Measurements from ENCODE around the gene C5orf47. TPM values are rescaled to one million over a fixed set of nuclear protein-coding genes. Genes with fewer than 3 reads are reported as not detected.

The C5orf47 gene
- total and polyA plus RNA-seq, 4 donors = 0.06 to 0.10 (median 0.09) TPM; not detected in 1

GRCh38 chr5:174052636-174053035, 63.7 kb downstream of the C5orf47 start:
- H3K4me3 ChIP-seq = no peak overlapping the region
- no peak overlapping the region for H3K27ac ChIP-seq (ENCODE audit: low read depth in 1 of 2, low read length in 1 of 2)
- DNase-seq = no peak
- no peak overlapping the region for H3K9ac ChIP-seq (ENCODE audit: insufficient read depth in 1 of 2, low read length in 2 of 2)
- 82 to 84% methylated on average over 5 of the region's 5 CpGs for WGBS, 2 donors
- no peaks in the 10 kb centered on the region for H3K4me1 ChIP-seq (ENCODE audit: control insufficient read depth in 5 of 5, insufficient read depth in 5 of 5, low read length in 5 of 5)
- TF ChIP-seq CTCF (IDR thresholded peaks at IDR 0.05; ENCODE audit: control extremely low read depth, extremely low read depth) = no peak
- no peak for ATAC-seq (ENCODE audit: insufficient read depth, low FRiP score)
- H3K27me3 ChIP-seq (ENCODE audit: control insufficient read depth in 3 of 3, insufficient read depth in 3 of 3, low read length in 2 of 3) = no peaks in the 10 kb centered on the region
- H3K9me3 ChIP-seq (ENCODE audit: control insufficient read depth in 4 of 4, insufficient read depth in 3 of 4, low read length in 3 of 4) = peaks cover 0 to 3% (median 0%) of the 10 kb centered on the region in 4 donors
- no peaks in the 10 kb centered on the region for H3K36me3 ChIP-seq (ENCODE audit: control insufficient read depth in 4 of 4, insufficient read depth in 4 of 4, low read length in 4 of 4)

GRCh38 chr5:174053905-174054304, 64.9 kb downstream of the C5orf47 start:
- no peaks in the 10 kb centered on the region for H3K4me1 ChIP-seq (ENCODE audit: control insufficient read depth in 5 of 5, insufficient read depth in 5 of 5, low read length in 5 of 5)
- no peaks in the 10 kb centered on the region for H3K36me3 ChIP-seq (ENCODE audit: control insufficient read depth in 4 of 4, insufficient read depth in 4 of 4, low read length in 4 of 4)
- ATAC-seq (ENCODE audit: insufficient read depth, low FRiP score) (no peak), DNase-seq (no peak)
- no peak overlapping the region for H3K9ac ChIP-seq (ENCODE audit: insufficient read depth in 1 of 2, low read length in 2 of 2)
- H3K27me3 ChIP-seq (ENCODE audit: control insufficient read depth in 3 of 3, insufficient read depth in 3 of 3, low read length in 2 of 3) = no peaks in the 10 kb centered on the region
- peaks cover 0 to 3% (median 0%) of the 10 kb centered on the region in 4 donors for H3K9me3 ChIP-seq (ENCODE audit: control insufficient read depth in 4 of 4, insufficient read depth in 3 of 4, low read length in 3 of 4)
- no peak overlapping the region for H3K4me3 ChIP-seq
- WGBS, 2 donors = 91 to 95% methylated on average over 3 of the region's 3 CpGs
- TF ChIP-seq CTCF (IDR thresholded peaks at IDR 0.05; ENCODE audit: control extremely low read depth, extremely low read depth) = no peak
- no peak overlapping the region for H3K27ac ChIP-seq (ENCODE audit: low read depth in 1 of 2, low read length in 1 of 2)

Other genes with a start within 250 kb of the C5orf47 start
- gene CPEB4, start 100.8 kb upstream of the C5orf47 start, total RNA-seq = 10 to 100 TPM; 52.5 to 62.2 TPM
- 10 to 100 TPM in 1 of 2 donors, 1 to 10 TPM in 1; 9.1 to 25.8 TPM for gene CPEB4, start 100.8 kb upstream of the C5orf47 start, polyA plus RNA-seq
- gene NSG2, start 56.5 kb downstream of the C5orf47 start, total RNA-seq = 1 to 10 TPM in 1 of 2 donors, not detected in 1; 1.6 TPM
- gene NSG2, start 56.5 kb downstream of the C5orf47 start, polyA plus RNA-seq = under 1 TPM; 0.13 to 0.16 TPM